K562 (cell line): ENCODE measurements around the gene GNAI1. TPM values are rescaled to one million over a fixed set of nuclear protein-coding genes. Genes with fewer than 3 reads are reported as not detected.

ENCODE experiments used
- ATAC-seq: fragments of 200-7000 bp; cut with Tn5 transposase; 3 replicates; pipeline ENCODE4 v1.9.1; 2020; ENCODE audit warnings: moderate library complexity
- BruUV-seq: library from RNA; stranded (reverse); fragments of 400-500 nt; replicated peaks from 2 replicates; lab custom pipeline; 2021; lab: Mats Ljungman, UMichigan
- CTCF ChIA-PET: fragments of 300-600 bp; formaldehyde crosslinking; extraction: SDS; loops from one replicate; lab custom pipeline; 2021; ENCODE audit warnings: low intra/inter-chr PET ratio; lab: Yijun Ruan, JAX
- POLR2A ChIA-PET: fragments of 300-600, 350-650 bp; sonication (Branson Sonifier 250); formaldehyde crosslinking; extraction: SDS; loops from one replicate; lab custom pipeline; 2021; ENCODE audit warnings: antibody characterized with exemption, inconsistent platforms; lab: Yijun Ruan, JAX
- DNase-seq, 4 experiments: peaks; one replicate each; pipeline versions ENCODE4 v3.0.0 to v3.0.0-alpha.2; 2011 to 2018; ENCODE audit warnings: low spot score in 3 of 4, mixed read lengths in 3 of 4; ENCODE audit errors: extremely low read depth in 1 of 4
- FAIRE-seq: peaks from 2 replicates; lab custom pipeline; 2011; peaks lifted over from hg19 to GRCh38; lab: Jason Lieb, UNC
- H2AFZ ChIP-seq: 2 replicates; pipeline ENCODE4 v1.6.0; 2011; ENCODE audit warnings: low read depth, low read length, control low read depth, inconsistent platforms
- H3K27ac ChIP-seq: fragments of 200-600 bp; 3 replicates; pipeline ENCODE4 v1.8.0; 2011; ENCODE audit warnings: low read depth, mild to moderate bottlenecking, control low read depth, inconsistent platforms, low read length, moderate library complexity, mixed read lengths; ENCODE audit errors: extremely low read depth
- H3K27me3 ChIP-seq, 2 experiments: fragments of 300-600 bp in 1 of 2; 2 replicates in 1 of 2; 3 replicates in 1 of 2; pipeline versions ENCODE4 v1.6.0 to v1.8.0; 2011; ENCODE audit warnings: inconsistent platforms in 2 of 2, low read length in 2 of 2, mild to moderate bottlenecking in 1 of 2, mixed read lengths in 1 of 2, moderate library complexity in 1 of 2; ENCODE audit not compliant: control insufficient read depth in 2 of 2, insufficient read depth in 2 of 2
- H3K36me3 ChIP-seq: fragments of 300-600 bp; 3 replicates; pipeline ENCODE4 v1.8.0; 2011; ENCODE audit warnings: mild to moderate bottlenecking, low read length, inconsistent platforms; ENCODE audit not compliant: control insufficient read depth, insufficient read depth
- H3K4me1 ChIP-seq, 2 experiments: fragments of 200-600 bp in 1 of 2; replicated peaks in 1 of 2; 2 replicates in 1 of 2; 3 replicates in 1 of 2; pipeline versions ENCODE4 v1.5.1 to v1.8.0; 2011; ENCODE audit warnings: inconsistent platforms in 2 of 2, low read length in 2 of 2, mild to moderate bottlenecking in 1 of 2, mixed read lengths in 1 of 2, moderate library complexity in 1 of 2; ENCODE audit not compliant: control insufficient read depth in 2 of 2, insufficient read depth in 2 of 2
- H3K4me2 ChIP-seq: 2 replicates; pipeline ENCODE4 v1.6.1; 2011; ENCODE audit warnings: low read length, control low read depth, inconsistent platforms, mixed read lengths; ENCODE audit not compliant: insufficient read depth
- H3K4me3 ChIP-seq: fragments of 200-600 bp; sonication (generic), shearing (Covaris generic); 2 replicates; pipeline ENCODE4 v1.5.1; 2016; ENCODE audit warnings: control low read depth, inconsistent platforms
- H3K79me2 ChIP-seq: fragments of 200-600 bp; 3 replicates; pipeline ENCODE4 v1.8.0; 2011; ENCODE audit warnings: low read length, inconsistent platforms; ENCODE audit not compliant: control insufficient read depth, insufficient read depth
- H3K9ac ChIP-seq, 2 experiments: 2 replicates each; pipeline versions ENCODE4 v1.6.0 to v1.6.1; 2011; ENCODE audit warnings: low read depth in 2 of 2, low read length in 2 of 2, control low read depth in 1 of 2, inconsistent platforms in 1 of 2, mild to moderate bottlenecking in 1 of 2, mixed read lengths in 1 of 2; ENCODE audit not compliant: insufficient read depth in 1 of 2
- H3K9me1 ChIP-seq: one replicate; pipeline ENCODE4 v1.6.0; 2011; ENCODE audit warnings: inconsistent platforms, mild to moderate bottlenecking, low read length, moderate library complexity; ENCODE audit not compliant: control insufficient read depth, insufficient read depth
- H3K9me3 ChIP-seq: replicated peaks from 2 replicates; pipeline ENCODE4 v1.5.1; 2011; ENCODE audit warnings: low read depth, low read length, inconsistent platforms; ENCODE audit not compliant: control insufficient read depth, insufficient read depth
- H4K20me1 ChIP-seq: replicated peaks from 2 replicates; pipeline ENCODE4 v1.6.1; 2011; ENCODE audit warnings: low read length, inconsistent platforms, mixed read lengths; ENCODE audit not compliant: control insufficient read depth, insufficient read depth
- ATF2 ChIP-seq: sonication (generic); formaldehyde crosslinking; IDR thresholded peaks from 2 replicates; pipeline ENCODE4 v1.8.1; 2022; ENCODE audit warnings: missing genetic modification reagents
- BCLAF1 ChIP-seq, 2 experiments: fragments of 450-650 bp in 1 of 2; IDR thresholded peaks; 2 replicates each; pipeline ENCODE4 v1.6.1; 2011 to 2017; ENCODE audit warnings: low read depth in 2 of 2, antibody characterized with exemption in 1 of 2, borderline replicate concordance in 1 of 2, low read length in 1 of 2, mild to moderate bottlenecking in 1 of 2, mixed read lengths in 1 of 2; ENCODE audit not compliant: control insufficient read depth in 1 of 2
- EP300 ChIP-seq: IDR thresholded peaks from 2 replicates; pipeline ENCODE4 v1.6.1; 2012; ENCODE audit warnings: low read length, improper control_type of control experiment
- ETV1 ChIP-seq: fragments of 450-650 bp; conservative IDR thresholded peaks from 2 replicates; pipeline ENCODE4 v1.6.1; 2016; ENCODE audit warnings: missing genetic modification characterization, control low read depth, low read depth, missing compliant biosample characterization
- FOSL1 ChIP-seq: fragments of 200-800 bp; sonication (Bioruptor generic); conservative IDR thresholded peaks from 2 replicates; pipeline ENCODE4 v1.6.1; 2016; ENCODE audit warnings: missing genetic modification characterization, missing compliant biosample characterization
- MAFK ChIP-seq: IDR thresholded peaks from 2 replicates; pipeline ENCODE4 v1.6.1; 2011; ENCODE audit warnings: low read length, improper control_type of control experiment
- RAD51 ChIP-seq: fragments of 450-650 bp; IDR thresholded peaks from 2 replicates; pipeline ENCODE4 v1.7.1; 2016; ENCODE audit warnings: low read depth, mild to moderate bottlenecking, borderline replicate concordance
- ZBTB7A ChIP-seq: IDR thresholded peaks from 2 replicates; pipeline ENCODE4 v1.6.1; 2011; ENCODE audit warnings: low read depth, mild to moderate bottlenecking, low read length, moderate library complexity, borderline replicate concordance; ENCODE audit not compliant: control insufficient read depth
- ZNF583 ChIP-seq: fragments of 250-450 bp; sonication (Bioruptor Pico); IDR thresholded peaks from 2 replicates; pipeline ENCODE4 v1.4.0; 2020
- ZNF778 ChIP-seq: fragments of 450-650 bp; formaldehyde crosslinking; IDR thresholded peaks from 2 replicates; pipeline ENCODE4 v1.4.0; 2020; ENCODE audit warnings: mild to moderate bottlenecking, moderate library complexity
- WGBS: fragments of 100-300 bp; shearing (Covaris generic); methylation state at CpG from one replicate; pipeline ENCODE4 v1.1.6; 2016; ENCODE audit warnings: low coverage, mixed read lengths; ENCODE audit not compliant: insufficient coverage; ENCODE audit errors: missing lambda C conversion rate; 5-methylcytosine and 5-hydroxymethylcytosine counted together
- in situ Hi-C: fragments of 300-500 bp; cut with MboI; formaldehyde crosslinking; loops from 4 replicates; pipeline ENCODE4 v1.15.0; 2018; ENCODE audit warnings: inconsistent platforms, mixed read lengths
- intact Hi-C: fragments of 100-400 bp; cut with micrococcal nuclease; formaldehyde crosslinking; loops from 2 replicates; pipeline ENCODE4 v1.14.2; 2022
- polyA plus RNA-seq, 8 experiments: library from polyadenylated mRNA; depleted of rRNA in 4 of 8; stranded (reverse) in 5 of 8; unstranded in 3 of 8; fragments of >200 nt; fragmentation: Nextera tagmentation in 2 of 8; fragmentation: Illumina TruSeq in 1 of 8; extraction: Ambion mirVana in 2 of 8; extraction: Trizol in 1 of 8; gene quantifications; 2 replicates each; pipeline versions ENCODE4 v1.2.1 to v1.2.3, GENCODE V29; 2011 to 2014; ENCODE audit warnings: inconsistent platforms in 1 of 8, missing spikeins in 1 of 8
- total RNA-seq, 7 experiments: library from RNA; depleted of rRNA in 6 of 7; stranded (reverse); fragments of >200 nt in 6 of 7; fragmentation: Illumina TruSeq in 2 of 7; extraction: Trizol in 2 of 7; gene quantifications; 2 replicates each; pipeline versions ENCODE4 v1.2.1 to v1.2.3, GENCODE V29; 2011 to 2021; ENCODE audit warnings: low replicate concordance in 1 of 7

GNAI1 gene
- total and polyA plus RNA-seq, 9 of the 15 experiments (the other 6 are each of a cell fraction or from before 2014, with no cell fraction given): 0.03 to 0.13 (median 0.08) TPM; not detected in 6

- WGBS: 1% methylated on average over 8 of the region's 8 CpGs
- H3K4me2 ChIP-seq: no peak overlapping the region
- peaks cover 0 to 11% of the 10 kb centered on the region in 2 experiments; a peak in 1 of 5 replicates for H3K4me1 ChIP-seq
- H3K79me2 ChIP-seq: no peaks in the 10 kb centered on the region
- ATAC-seq: no peak
- peaks cover 0 to 3% of the 10 kb centered on the region in 2 experiments; a peak in 1 of 5 replicates for H3K27me3 ChIP-seq
- no peak overlapping the region for H2AFZ ChIP-seq
- H3K27ac ChIP-seq: no peak overlapping the region
- no peaks in the 10 kb centered on the region for H3K36me3 ChIP-seq
- H3K9ac ChIP-seq: no peak overlapping the region
- no peaks in the 10 kb centered on the region for H4K20me1 ChIP-seq
- TF ChIP-seq ZBTB7A: no peak
- no peak for TF ChIP-seq ZNF583 (CRISPR knock-in tag)
- no peak for TF ChIP-seq EP300
- TF ChIP-seq ZNF778 (CRISPR knock-in tag): no peak
- TF ChIP-seq ATF2 (CRISPR knock-in tag): no peak
- no peak for TF ChIP-seq RAD51
- TF ChIP-seq BCLAF1 (IDR thresholded peaks at IDR 0.05; ENCODE audit: borderline replicate concordance in 1 of 2, control insufficient read depth in 1 of 2, low read depth in 2 of 2, low read length in 1 of 2): no peak
- no peak for TF ChIP-seq ETV1 (tag)
- no peak for TF ChIP-seq FOSL1
- TF ChIP-seq MAFK: no peak
- TF ChIP-seq, all 486 proteins: peak for 0
- Histone ChIP-seq H3K4me3 (no peak overlapping the region), H3K9me3 (no peaks in the 10 kb centered on the region; the same call in 1 of the 2 replicates), H3K9me1 (no peaks in the 10 kb centered on the region)
- POLR2A ChIA-PET: no interaction called here
- DNase-seq (no peak), FAIRE-seq (no peak)
- intact Hi-C loops: no loop called here
- CTCF ChIA-PET: no interaction called here
- no TSS peak for BruUV-seq
- in situ Hi-C loops: no loop called here
These were observed 1.1 kb upstream of the GNAI1 start for GRCh38 chr7:80133361-80134114.
